Upper lobe of left lung (tissue), 4 donors: ENCODE results near the gene DCTN4.

ENCODE experiments used
- EP300 ChIP-seq, 4 donors: sonication (generic); formaldehyde crosslinking; IDR thresholded peaks; one replicate each; pipeline ENCODE4 v1.5.1; 2017; ENCODE audit warnings: antibody characterized with exemption in 4 of 4, control low read depth in 2 of 4
- POLR2A ChIP-seq, 4 donors: fragments of 450-650 bp; IDR thresholded peaks; one replicate each; pipeline ENCODE4 v1.5.1; 2016 to 2017; ENCODE audit warnings: antibody characterized with exemption in 4 of 4, mild to moderate bottlenecking in 2 of 4
- POLR2AphosphoS5 ChIP-seq, 2 donors: sonication (generic); formaldehyde crosslinking; IDR thresholded peaks; one replicate each; pipeline ENCODE4 v1.5.1; 2017; ENCODE audit warnings: antibody characterized with exemption in 2 of 2
- TF ChIP-seq, protein P1 (sequence below), 6 experiments: fragments of 450-650 bp in 4 of 6; fragments of 200-600 bp in 2 of 6; sonication (generic) in 2 of 6; IDR thresholded peaks; one replicate each; pipeline ENCODE4 v1.5.1; 2016 to 2019; ENCODE audit warnings: antibody characterized with exemption in 6 of 6

DNA sequence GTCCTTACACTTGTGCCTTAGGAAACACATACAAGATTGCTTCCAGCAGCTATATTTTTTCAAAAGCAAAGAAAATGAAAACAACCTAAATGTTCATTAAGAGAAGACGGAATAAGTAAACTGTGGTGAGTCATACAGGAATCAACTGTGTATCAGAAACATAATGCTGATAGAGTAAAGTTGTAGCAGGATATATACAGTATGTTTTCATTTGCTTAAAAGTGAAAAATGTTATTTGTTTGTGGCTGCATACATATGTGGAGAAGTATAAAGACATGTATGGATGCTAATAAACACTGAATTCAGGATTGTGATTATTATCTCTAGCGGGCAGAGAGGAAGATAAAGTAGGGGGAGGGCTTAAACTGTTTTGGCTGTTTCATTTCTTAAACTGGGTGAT lies 8.3 kb downstream of the DCTN4 start:
- TF ChIP-seq, protein P1, sequence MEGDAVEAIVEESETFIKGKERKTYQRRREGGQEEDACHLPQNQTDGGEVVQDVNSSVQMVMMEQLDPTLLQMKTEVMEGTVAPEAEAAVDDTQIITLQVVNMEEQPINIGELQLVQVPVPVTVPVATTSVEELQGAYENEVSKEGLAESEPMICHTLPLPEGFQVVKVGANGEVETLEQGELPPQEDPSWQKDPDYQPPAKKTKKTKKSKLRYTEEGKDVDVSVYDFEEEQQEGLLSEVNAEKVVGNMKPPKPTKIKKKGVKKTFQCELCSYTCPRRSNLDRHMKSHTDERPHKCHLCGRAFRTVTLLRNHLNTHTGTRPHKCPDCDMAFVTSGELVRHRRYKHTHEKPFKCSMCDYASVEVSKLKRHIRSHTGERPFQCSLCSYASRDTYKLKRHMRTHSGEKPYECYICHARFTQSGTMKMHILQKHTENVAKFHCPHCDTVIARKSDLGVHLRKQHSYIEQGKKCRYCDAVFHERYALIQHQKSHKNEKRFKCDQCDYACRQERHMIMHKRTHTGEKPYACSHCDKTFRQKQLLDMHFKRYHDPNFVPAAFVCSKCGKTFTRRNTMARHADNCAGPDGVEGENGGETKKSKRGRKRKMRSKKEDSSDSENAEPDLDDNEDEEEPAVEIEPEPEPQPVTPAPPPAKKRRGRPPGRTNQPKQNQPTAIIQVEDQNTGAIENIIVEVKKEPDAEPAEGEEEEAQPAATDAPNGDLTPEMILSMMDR (IDR thresholded peaks at IDR 0.05), result no peak
- TF ChIP-seq POLR2AphosphoS5 (IDR thresholded peaks at IDR 0.05) (no peak), EP300 (IDR thresholded peaks at IDR 0.05) (no peak), POLR2A (IDR thresholded peaks at IDR 0.05) (no peak)
